Measurements from ENCODE around the gene SAA4. TPM values are rescaled to one million over a fixed set of nuclear protein-coding genes. Genes with fewer than 3 reads are reported as not detected.
"Not testable (repeated sequence)": the region's sequence is repeated elsewhere in the genome, so short reads cannot be mapped to it uniquely, and the experiment has no call there.

The SAA4 gene
- total RNA-seq, 2 donors from 2014 or later, result 0.38 TPM; not detected in 1

DNA sequence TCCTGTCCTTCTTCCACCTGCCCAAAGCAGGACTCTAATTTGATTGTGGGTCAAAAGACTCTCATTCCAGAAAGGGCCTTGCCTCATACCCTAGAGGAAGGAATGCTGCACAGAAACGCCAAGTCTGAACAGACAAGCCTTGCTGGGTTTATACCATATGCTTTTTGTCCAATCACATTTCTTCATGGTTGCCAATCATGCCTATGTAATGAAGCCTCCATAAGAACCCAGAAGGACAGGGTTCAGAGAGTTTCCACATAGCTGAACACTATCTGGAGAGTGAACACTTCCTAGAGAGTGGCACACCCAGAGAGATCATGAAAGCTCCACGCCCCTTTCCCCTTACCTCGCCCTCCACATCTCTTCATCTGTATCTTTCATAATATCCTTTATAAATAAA lies 16.6 kb upstream of the SAA4 start:
- intact Hi-C loops (cut with DNase I), result loop anchor here in 1 of 2 donors (5.0 kb wide), 1 partner anchor 991 kb away; no protein-coding TSS in a partner anchor
- DNase-seq (ENCODE audit: low spot score), result no peak

- DNase-seq (ENCODE audit: low spot score), result no peak
- intact Hi-C loops (cut with DNase I), result no loop called here
These were observed 12.0 kb upstream of the SAA4 start, which contains the start of gene SAA2 for GRCh38 chr11:18248561-18248960. Gene SAA2, minus strand, starts transcription at chr11:18248668. Its CDS starts 657 bp downstream, at chr11:18248011.

- intact Hi-C loops (cut with DNase I); DNase-seq (ENCODE audit: low spot score): not testable (repeated sequence)
These were observed 10.6 kb upstream of the SAA4 start for GRCh38 chr11:18247191-18247581.

- DNase-seq (ENCODE audit: low spot score); intact Hi-C loops (cut with DNase I): not testable (repeated sequence)
These were observed 10.0 kb upstream of the SAA4 start for GRCh38 chr11:18246379-18247190.

DNA sequence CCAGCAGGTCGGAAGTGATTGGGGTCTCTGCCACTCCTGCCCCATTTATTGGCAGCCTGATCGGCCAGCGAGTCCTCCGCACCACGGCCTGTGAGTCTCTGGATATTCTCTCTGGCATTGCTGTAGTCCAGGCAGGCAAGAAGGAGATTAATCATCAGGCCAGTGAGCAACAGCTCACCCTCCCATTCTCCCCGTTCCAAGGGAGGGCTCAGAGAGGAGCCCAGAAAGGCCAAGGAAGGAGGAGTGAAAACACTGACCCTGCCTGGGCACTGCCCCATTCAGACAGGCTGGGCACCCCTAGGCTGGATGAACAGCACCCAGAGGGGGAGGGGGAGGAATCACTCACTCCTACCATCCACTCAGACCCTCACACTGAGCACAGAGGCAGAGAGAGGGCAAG lies 8.8 kb upstream of the SAA4 start:
- intact Hi-C loops (cut with DNase I), result no loop called here
- DNase-seq (ENCODE audit: low spot score), result no peak

DNA sequence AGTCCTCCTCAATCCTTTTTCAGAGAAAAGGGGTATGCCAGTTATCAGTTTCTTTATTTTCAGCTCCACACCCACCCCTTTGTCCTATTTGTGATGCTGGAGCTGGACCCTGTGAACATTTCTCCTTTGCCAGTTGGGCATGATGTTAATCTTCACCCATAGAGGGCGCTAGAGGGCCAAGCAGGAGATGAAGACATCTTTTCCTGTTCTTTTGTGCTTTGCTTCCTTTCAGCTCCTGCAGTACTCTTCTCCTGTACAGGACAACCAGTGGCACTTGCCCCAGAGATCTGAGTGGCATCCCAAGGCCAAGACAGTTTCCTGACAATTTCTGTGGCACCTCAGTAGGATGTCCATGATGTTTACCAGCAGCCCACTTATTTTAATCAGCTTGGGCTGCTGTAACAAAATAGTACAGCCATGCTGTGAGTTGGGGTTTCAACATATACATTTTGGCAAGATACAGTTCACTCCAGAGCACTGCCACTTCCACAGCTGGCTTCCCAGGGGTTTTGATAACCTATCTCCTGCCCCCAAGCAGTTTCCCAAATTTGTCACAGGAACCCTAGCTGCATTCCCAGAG lies 7.3 kb upstream of the SAA4 start:
- no peak for DNase-seq (ENCODE audit: low spot score)
- intact Hi-C loops (cut with DNase I), result no loop called here

DNA sequence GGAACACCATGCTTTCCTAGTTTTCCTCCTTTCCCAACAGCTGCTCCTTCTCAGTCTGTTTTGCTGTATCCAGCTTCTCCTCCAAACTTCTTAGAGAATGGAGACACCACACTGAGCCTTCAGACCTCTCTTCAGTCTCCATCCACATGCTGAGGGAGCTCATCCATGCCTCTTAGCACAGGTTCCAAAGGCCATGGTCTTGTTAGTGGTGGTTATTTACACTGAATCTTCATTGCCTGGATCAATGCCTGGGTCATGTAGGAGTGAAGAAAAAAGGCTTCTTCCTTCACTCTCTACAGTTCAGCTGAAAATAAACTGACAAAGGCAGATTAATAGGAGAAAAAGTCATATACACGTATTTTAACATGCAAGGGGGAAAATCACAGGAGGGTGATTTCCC lies 3.1 kb upstream of the SAA4 start:
- intact Hi-C loops (cut with DNase I), result no loop called here
- no peak for DNase-seq (ENCODE audit: low spot score)

DNA sequence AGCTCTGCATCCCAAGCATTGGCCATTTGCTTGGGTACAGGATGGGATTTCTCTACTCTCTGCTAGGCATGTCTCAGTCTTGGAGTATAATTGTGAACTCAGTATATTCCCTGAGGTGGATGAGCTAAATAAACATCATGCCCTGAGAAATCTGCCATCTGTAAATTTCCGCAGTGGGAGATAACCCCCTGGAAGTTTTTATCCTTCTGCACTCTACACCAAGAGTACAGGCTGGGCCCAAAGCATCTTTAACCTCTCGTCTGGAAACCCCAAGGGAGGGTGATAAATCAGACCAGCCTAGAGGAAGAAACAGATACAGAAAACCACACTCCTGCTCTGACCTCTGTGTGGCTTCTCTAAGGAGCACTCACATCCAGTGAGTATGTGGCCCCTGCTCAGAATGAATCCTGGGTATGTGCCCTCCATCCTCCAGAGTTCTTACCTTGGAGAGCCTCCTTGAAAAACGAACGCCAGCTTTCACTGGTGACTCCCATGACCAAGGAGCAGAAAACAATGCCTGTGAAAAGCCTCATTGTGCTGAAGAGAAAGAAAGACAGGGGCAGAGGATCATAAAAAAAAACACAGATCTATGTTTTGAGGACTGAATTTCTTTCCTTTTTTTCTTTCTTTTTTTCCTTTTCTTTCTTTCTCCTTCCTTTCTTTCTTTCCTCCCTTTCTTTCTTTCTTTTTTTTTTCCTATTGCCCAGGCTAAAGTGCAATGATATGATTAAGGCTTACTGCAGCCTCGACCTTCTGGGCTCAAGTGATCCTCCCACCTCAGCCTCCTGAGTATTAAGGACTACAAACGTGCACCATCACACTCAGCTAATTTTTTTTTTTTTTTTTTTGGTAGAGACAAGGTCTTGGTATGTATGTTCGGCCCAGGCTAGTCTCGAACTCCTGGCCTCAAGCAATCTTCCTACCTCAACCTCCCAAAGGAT lies 938 bp downstream of the SAA4 start:
- intact Hi-C loops (cut with DNase I), result no loop called here
- no peak for DNase-seq (ENCODE audit: low spot score)

GRCh38 chr11:18233912-18234311 lies 2.7 kb downstream of the SAA4 start:
- intact Hi-C loops (cut with DNase I), result no loop called here
- no peak for DNase-seq (ENCODE audit: low spot score)

DNA sequence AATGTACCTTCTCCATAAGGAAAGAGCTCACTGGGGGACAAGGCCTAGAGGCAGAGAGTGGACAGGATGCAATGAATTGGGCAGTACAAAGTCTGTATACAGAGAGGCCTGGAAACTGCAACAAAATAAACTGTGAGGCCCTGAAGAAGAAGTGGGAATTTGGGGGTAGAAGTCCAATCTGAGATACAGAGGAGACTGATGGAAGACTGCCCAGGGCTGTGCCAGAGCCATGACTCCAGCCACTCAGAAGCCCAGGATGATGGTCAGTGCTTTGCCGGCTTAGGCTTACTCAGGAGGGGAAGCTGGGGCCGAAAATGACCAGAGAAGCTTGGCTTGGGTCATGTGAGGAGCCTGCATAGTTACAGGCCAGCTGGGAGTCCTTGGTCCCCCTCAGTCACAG lies 5.7 kb downstream of the SAA4 start:
- intact Hi-C loops (cut with DNase I), result no loop called here
- DNase-seq (ENCODE audit: low spot score), result no peak

GRCh38 chr11:18229501-18229900 lies 7.1 kb downstream of the SAA4 start:
- no peak for DNase-seq (ENCODE audit: low spot score)
- intact Hi-C loops (cut with DNase I), result loop anchor here in 1 of 2 donors (5.0 kb wide), 1 partner anchor 562 kb away; no protein-coding TSS in a partner anchor

- DNase-seq (ENCODE audit: low spot score), result no peak
- intact Hi-C loops (cut with DNase I), result loop anchor here in 1 of 2 donors (5.0 kb wide), 1 partner anchor 559 kb away; no protein-coding TSS in a partner anchor
These were observed 10.7 kb downstream of the SAA4 start for GRCh38 chr11:18225913-18226312.

- DNase-seq (ENCODE audit: low spot score), result no peak
- intact Hi-C loops (cut with DNase I), result no loop called here
These were observed 12.8 kb downstream of the SAA4 start for GRCh38 chr11:18223591-18224387.

DNA sequence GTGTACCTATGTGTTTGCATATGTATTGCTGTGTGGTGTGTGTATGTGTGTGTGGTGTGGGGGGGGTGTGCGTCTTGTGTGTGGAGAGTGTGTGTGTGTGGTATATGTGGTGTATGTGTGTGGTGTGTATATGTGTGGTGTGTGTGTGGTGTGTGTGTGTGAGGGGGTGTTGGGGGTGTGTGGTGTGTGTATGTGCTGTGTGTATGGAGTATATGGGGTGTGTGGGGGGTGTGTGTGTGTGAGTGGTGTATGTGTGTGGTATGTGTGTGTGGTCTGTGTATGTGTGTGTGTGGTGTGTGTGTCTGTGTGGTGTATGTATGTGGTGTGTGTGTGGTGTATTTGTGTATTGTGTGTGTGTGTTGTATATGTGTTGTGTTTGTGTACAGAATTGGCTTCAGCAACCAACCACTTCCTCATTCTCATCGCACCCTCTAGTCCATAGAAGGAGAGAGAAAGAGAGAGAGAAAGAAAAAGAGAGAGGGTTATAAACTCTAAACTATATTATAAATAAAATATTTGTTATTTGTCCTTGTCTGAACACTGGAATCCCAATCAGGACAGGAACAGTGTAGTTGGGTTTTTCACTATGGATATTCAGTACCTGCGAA lies 13.7 kb downstream of the SAA4 start:
- DNase-seq (ENCODE audit: low spot score), result no peak
- intact Hi-C loops (cut with DNase I), result no loop called here

GRCh38 chr11:18221274-18221876 lies 15.2 kb downstream of the SAA4 start:
- no peak for DNase-seq (ENCODE audit: low spot score)
- intact Hi-C loops (cut with DNase I), result no loop called here

DNA sequence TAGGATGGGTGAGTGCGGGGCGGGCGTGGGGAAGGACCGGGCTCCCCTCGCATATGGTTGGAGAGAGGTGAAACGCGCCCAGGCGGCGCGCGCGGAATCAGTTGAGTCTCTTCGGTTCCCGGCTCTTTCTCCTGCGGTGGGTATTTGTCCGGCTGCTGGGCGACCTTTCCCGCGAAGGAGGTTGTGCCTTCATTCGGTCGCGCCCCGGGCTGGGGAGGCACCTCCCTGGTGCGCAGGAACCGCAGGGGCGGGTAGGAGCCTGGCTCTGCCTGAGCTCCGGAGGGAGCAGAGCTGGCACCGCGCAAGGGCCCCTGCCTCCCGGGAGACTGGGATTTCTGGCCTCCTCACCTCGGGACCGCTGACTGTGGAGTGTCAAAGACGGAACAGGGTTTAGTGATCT lies 27.5 kb downstream of the SAA4 start:
- no peak for DNase-seq (ENCODE audit: low spot score)
- intact Hi-C loops (cut with DNase I), result no loop called here

GRCh38 chr11:18204771-18205170 lies 31.8 kb downstream of the SAA4 start:
- intact Hi-C loops (cut with DNase I), result loop anchor here in 1 of 2 donors (1.0 kb wide), 1 partner anchor 17 kb away; no protein-coding TSS in a partner anchor
- DNase-seq (ENCODE audit: low spot score), result no peak

GRCh38 chr11:18204220-18204619 lies 32.4 kb downstream of the SAA4 start:
- no peak for DNase-seq (ENCODE audit: low spot score)
- intact Hi-C loops (cut with DNase I), result no loop called here

All from posterior vena cava (tissue), 2 donors.